NCI-H2196 (cell line): ENCODE measurements around the gene CERK.

Source experiments
- DNase-seq: peaks from one replicate; lab custom pipeline; 2025; ENCODE audit not compliant: unreplicated experiment; lab: John Stamatoyannopoulos, UW

Gene CERK

GRCh38 chr22:46749682-46750529 lies 11.9 kb upstream of the CERK start:
- no peak for DNase-seq

GRCh38 chr22:46748908-46749675 lies 11.0 kb upstream of the CERK start:
- no peak for DNase-seq

- no peak for DNase-seq
Observed at GRCh38 chr22:46748206-46748907, 10.3 kb upstream of the CERK start.

- DNase-seq: no peak
Observed at GRCh38 chr22:46747646-46748045, 9.6 kb upstream of the CERK start.

- no peak for DNase-seq
Observed at GRCh38 chr22:46746620-46747019, 8.6 kb upstream of the CERK start.

GRCh38 chr22:46746192-46746591 lies 8.1 kb upstream of the CERK start:
- no peak for DNase-seq

GRCh38 chr22:46744581-46744980 lies 6.5 kb upstream of the CERK start:
- DNase-seq: no peak

- peak; percentile 72 for DNase-seq
Observed at GRCh38 chr22:46742576-46743221, 4.6 kb upstream of the CERK start.

GRCh38 chr22:46741974-46742519 lies 4.0 kb upstream of the CERK start:
- no peak for DNase-seq

GRCh38 chr22:46740910-46741780 lies 3.1 kb upstream of the CERK start:
- DNase-seq: no peak

GRCh38 chr22:46739094-46739870 lies 1.2 kb upstream of the CERK start:
- DNase-seq: peak; percentile 45

GRCh38 chr22:46738647-46739093 lies 618 bp upstream of the CERK start:
- no peak for DNase-seq

GRCh38 chr22:46737105-46737975 lies 712 bp downstream of the CERK start:
- no peak for DNase-seq

- no peak for DNase-seq
Observed at GRCh38 chr22:46736705-46737104, 1.3 kb downstream of the CERK start.

GRCh38 chr22:46735747-46736608 lies 2.1 kb downstream of the CERK start:
- no peak for DNase-seq

- no peak for DNase-seq
Observed at GRCh38 chr22:46734830-46735453, 3.1 kb downstream of the CERK start.
